Measurements from ENCODE around the gene VAT1L.

DNA sequence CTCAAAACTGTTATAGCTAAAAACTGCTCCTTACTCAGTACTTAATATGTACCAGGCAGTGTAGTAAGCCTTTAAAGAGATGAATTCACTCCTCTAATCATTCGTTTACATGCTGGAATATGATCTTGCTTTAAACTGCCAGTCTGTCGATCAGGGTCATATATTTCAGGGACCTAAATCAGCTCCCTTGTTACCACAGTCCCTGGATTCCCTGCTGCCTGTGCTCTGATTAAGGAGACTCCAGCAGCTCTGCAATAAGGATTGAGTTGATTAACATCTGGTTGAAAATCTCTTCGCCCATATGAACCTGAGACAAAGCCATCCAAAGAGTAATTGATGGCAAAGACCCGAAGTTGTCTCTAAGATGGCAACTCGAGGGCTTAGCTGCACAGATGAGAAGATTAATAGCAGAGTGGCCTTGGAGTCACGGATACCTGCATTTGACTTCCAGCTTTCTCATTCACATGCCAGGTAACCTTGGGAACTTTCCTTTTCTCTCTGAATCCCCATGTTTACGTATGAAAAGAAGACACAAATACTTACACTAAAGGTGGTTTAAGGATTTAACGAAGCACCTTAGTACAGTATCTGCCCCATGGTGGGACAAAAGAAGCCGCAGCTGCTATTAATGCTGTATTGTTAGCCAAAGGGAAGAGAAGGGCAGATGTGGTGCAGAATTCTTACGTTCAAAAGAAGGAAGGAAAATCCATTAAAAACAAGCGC, 68.2 kb downstream of the VAT1L start:
- TF ChIP-seq EP300 (IDR thresholded peaks at IDR 0.05) (no peak), CTCF (IDR thresholded peaks at IDR 0.05) (no peak), POLR2A (IDR thresholded peaks at IDR 0.05) (no peak)

Data from stomach (tissue), 4 donors.